CD1c-positive myeloid dendritic cell (primary cell): Measurements from ENCODE around the gene FBXW10.
A peak's percentile ranks its signal among the peaks of the same experiment; 100 is the strongest.
"Not testable (repeated sequence)": the region's sequence is repeated elsewhere in the genome, so short reads cannot be mapped to it uniquely, and the experiment has no call there.

ENCODE experiments used
- DNase-seq: peaks from one replicate; pipeline ENCODE4 v3.0.0-alpha.2; 2016; ENCODE audit errors: extremely low spot score

Gene FBXW10

DNA sequence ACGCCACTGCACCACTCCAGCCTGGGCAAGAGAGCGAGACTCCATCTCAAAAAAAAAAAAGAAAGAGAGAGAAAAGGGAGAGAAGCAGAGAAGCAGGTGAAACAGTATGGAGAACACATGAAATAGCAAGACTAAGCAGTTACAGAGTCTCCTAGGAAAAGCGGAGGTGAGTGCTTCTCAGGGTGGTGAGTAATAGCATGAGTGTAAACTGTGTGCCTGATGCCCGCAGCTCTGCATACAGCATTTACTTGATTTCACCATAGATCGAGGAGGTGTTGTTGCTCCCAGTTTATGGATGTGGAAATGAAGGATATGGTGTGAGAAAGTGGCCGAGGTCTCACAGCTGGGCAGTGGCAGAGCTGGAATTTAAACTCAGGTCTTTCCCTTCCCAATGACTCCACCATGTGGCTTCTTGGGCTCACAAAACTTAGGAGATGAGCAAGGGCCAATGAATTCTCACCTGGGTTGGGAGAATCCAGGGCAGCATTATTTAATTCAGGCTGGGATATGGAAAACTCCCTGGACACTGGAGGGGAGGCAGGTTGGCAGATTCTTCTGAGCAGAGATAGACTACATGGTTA lies 10.1 kb downstream of the FBXW10 start:
- DNase-seq = not testable (repeated sequence)

DNA sequence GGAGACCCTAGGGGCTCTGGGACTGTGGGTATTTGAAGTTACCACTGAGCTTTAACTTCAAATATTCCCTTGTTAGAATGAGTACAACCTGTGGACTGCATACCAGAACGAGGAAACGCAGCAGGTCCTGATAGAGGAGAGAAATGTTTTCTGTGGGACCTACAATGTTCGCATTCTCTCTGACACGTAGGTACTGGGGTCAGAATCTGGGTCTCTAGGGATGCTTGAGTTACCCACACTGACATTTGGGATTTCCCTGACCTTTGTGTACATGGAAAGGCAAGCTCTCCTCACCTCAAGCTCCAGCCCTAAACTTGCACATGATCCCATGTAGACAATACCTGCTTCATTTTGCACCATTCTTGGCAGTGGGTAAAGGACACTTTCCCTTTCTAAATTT lies 12.1 kb downstream of the FBXW10 start:
- not testable (repeated sequence) for DNase-seq

DNA sequence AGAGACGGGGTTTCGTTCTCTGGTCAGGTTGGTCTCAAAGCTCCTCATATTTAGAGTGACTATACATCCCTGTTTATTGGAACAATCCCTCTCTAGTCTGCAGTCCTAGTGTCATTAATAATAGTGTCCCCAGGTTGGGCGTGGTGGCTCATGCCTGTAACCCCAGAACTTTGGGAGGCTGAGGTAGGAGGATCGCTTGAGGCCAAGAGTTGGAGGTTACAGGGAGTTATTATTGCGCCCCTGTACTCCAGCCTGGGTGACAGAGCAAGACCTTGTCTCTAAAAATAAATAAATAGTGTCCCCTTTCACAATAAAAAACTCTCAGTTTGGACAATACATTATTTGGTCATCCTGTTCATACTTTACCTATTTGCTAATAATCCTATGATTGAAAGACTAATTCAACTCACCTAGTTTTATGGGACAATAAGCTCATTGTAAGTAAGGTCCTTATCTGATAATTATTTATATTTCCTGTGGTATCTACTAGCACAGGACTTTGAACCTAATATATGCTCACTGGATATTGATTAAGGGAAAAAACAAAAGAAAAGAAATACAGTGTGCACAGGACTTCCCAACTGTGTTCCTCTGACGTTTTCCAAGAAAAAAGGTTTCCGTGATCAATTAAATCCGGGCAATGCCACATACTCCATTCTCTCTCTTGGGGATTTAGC lies 13.7 kb downstream of the FBXW10 start:
- DNase-seq = not testable (repeated sequence)

DNA sequence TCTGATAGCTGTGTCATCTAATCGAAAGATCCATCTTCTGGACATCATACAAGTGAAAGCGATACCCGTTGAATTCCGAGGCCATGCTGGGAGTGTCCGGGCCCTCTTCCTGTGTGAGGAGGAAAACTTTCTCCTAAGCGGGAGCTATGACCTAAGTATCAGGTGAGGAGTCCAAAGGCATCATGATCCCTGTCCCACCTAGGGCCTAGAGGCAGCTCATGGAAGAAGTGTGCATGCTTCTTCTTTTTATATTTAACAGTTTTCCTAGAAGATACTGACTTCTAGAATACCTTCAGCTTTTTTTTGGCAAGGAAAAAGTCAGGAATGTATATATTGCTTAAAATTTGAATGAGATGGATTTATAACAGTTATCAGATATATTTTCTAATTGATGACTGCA lies 14.5 kb downstream of the FBXW10 start:
- DNase-seq = not testable (repeated sequence)

DNA sequence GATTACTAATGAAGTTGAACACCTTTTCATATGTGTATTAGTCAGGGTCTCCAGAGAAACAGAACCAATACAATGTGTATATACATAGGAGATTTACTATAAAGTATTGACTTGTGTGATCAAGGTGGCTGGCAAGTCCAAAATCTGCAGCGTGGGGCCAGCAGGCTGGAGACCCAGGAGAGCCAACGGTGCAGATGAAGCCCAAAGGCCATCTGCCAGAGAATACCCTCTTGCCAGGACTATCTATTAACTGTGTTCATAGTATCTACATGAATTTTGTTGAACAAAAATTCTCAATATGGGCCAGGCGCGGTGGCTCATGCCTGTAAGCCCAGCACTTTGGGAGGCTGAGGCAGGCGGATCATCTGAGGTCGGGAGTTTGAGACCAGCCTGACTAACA lies 16.4 kb downstream of the FBXW10 start:
- not testable (repeated sequence) for DNase-seq

DNA sequence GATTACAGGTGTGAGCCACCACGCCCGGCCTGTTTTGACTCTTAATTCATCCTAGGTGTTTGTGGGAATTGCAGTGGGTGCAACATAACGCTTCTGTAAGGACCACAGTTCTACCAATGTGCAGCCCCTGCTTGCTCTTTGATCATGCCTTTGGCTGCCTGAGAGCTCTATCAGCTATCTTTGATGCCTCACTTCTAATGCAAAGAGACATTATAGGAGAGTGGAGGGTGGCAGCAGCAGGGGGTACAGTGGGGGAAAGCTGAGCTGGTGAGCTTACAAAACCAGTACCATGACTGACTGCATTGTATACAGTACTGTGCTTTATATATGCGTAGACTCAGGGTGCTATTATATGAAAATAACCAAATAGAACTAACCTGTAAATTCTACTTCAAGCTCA lies 26.7 kb downstream of the FBXW10 start:
- DNase-seq = not testable (repeated sequence)

DNA sequence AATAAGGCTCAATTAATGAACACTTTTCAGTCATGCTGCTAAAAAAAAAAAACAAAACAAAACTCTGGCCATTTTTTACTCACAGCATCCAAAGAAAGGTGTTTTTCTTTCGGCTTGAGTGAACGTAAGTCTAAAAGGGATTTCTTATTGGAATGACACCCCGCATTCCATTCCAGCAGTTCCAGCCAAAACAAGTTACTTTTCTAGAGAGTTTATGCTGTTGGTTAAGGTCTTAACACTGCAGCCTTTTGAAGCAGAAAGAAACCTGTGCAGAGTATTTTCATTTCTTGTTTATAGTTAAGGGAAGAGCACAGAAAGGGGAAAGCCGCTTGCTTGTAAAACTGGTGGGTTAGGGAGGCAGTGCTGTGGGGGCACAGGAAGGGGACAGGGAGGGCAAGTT lies 27.2 kb downstream of the FBXW10 start:
- not testable (repeated sequence) for DNase-seq

DNA sequence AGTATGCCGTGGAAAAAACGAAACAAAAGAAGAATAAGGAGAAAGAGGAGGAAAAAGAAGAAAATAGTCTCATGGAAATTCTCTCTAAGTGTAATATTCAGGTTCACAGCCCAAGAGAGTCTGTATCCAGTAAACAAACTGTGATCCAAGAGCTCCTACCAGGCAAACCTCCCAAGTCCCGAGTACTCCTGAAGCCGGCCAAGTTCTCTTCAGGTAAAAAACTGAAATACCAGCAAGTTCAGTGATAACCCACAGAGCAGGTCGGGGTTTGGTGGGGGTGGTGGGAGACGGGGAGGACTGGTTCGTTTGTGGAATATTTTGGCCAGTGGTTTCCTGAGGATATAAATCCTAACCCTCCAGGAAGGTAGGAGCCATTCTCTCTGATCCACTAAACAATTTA lies 28.6 kb downstream of the FBXW10 start:
- no peak for DNase-seq

DNA sequence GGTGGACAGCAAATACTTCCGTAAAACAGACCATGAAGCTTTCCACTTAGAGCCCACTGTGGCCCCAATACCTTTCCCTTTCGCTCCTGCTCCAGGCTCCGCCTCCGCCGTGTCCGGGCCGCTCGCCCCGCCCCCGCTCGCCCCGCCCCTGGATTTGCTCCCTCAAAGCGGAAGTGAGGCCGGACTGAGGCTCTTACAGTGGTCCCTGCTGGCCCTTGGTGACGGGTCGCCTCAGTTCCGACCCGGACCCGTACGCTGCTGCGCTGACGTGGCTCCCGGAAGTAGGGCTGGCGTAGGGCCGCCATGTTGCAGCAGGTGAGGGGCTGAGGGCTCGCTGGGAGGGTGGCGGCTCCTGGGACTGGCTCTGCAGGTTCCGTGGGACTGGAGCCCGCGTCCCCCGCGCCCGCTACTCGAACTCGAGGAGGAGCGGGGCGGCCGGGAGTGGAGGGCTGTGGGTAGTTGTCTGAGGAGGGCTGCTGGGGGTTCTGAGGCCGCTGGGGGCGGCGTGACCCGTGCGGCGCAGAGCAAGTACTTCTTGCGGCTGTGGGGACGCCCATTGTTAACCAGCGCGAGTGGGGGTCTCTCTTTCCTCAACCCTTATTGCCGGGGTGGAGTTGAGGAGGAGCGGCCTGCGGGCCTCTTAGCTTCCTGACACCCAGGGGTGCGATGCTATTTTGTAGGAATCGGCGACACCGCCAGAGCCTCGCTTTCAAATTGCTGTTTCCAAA lies 37.3 kb downstream of the FBXW10 start, which contains the start of gene TVP23B:
Gene TVP23B, plus strand, starts transcription at position 193 of the 728 bp plus-strand sequence. Its CDS starts 111 bp downstream, at position 304.
- DNase-seq = peak; percentile 97

DNA sequence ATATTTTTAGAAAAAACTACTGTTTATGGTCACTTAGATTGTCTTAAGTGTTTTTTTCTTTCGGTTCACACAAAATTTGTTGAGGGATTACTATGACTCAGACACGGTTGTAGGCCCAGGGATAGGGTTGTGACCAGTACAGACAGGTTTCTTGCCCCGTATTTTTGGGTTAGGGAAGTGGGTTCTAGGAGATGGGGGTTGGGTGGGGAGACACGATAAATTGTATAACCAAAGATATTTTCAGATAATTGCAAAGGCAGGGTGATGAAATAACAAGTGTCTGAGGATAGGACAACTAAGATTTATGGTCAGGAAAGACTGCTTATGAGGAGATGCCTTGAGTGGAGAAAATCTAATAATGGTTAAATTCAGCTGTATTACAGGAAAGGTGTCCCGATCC lies 38.0 kb downstream of the FBXW10 start:
- not testable (repeated sequence) for DNase-seq

DNA sequence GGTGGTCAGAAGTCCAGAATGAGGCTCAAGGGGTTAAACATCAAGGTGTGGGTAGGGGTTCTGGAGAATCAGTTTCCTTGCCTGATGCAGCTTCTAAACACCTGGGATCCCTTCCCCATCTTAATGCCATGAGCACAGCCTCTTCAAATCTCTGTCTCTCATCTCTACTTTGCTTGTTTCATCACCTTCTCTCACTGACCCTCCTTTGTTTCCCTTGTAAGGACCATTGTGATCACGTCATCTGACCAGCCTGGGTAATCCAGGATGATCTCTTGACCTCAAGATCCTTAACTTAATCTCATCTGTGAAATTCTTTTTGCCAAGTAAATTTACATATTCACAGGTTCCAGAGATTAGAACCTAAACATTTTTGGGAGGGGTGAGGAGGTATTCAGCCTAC lies 42.1 kb downstream of the FBXW10 start:
- not testable (repeated sequence) for DNase-seq

DNA sequence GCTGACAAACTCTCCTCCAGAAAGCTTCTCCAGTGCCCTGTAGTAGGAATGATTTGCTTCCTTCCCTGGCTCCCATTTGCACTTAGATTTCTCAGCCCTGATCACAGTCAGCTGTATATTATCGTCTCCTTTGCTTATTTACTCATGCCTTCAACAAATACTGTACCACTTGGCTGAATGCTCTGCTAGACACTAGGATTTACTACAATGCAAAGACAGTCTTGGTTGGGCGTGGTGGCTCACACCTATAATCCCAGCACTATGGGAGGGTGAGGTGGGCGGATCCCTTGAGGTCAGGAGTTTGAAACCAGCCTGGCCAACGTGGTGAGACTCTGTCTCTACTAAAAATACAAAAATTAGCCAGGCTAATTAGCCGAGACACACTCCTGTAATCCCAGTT lies 43.0 kb downstream of the FBXW10 start:
- DNase-seq = not testable (repeated sequence)

DNA sequence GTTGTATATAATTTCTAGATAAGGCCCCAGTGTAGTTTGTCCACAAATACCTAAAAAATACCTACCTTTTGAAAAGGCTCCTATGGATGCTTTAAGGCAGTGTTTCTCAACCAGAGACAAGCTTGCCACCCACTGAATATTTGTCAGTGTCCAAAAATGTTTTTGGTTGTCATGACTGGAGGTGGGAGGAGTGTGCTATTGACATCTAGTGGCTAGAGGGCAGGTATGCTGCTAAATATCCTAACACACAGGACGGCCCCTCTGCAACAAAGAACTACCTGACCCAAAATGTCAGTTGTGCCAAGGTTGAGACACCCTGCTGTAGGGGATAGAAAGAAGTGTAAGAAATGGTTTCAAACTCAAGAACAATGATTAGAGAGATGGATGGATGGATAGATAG lies 47.5 kb downstream of the FBXW10 start:
- DNase-seq = not testable (repeated sequence)

DNA sequence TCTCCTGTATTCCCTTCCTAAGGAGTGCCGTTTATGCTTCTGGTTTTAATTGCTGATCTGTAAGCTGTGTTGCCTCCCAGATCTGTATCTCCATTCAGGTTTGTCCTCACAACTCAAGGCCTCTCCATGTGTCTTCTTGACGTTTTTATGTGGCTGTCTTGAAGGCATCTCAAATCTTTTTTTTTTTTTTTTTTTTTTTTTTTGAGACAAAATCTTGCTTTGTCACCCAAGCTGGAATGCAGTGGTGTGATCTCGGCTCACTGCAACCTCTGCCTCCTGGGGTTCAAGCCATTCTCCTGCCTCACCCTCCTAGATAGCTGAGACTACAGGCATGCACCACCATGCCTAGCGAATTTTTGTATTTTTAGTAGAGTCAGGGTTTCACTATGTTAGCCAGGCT lies 51.0 kb downstream of the FBXW10 start:
- DNase-seq = not testable (repeated sequence)

DNA sequence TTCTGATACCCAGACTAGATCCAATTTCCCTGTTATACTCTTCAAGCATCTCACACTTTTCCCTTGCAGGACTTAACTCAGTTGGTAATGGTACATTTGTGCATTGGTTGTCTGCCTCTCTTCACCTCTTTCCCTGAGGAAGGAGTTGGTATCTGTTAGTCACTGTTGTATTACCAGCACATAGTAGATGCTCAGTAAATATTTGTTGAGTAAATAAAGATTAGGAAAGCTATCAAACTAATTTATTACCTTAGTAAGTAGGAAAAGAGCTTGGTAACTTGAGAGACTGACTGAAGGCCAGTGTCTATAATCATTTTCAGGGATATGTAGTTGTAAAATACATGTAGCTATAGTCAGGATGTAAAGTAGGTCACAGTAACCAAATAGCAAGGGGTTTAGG lies 53.0 kb downstream of the FBXW10 start:
- DNase-seq = not testable (repeated sequence)

DNA sequence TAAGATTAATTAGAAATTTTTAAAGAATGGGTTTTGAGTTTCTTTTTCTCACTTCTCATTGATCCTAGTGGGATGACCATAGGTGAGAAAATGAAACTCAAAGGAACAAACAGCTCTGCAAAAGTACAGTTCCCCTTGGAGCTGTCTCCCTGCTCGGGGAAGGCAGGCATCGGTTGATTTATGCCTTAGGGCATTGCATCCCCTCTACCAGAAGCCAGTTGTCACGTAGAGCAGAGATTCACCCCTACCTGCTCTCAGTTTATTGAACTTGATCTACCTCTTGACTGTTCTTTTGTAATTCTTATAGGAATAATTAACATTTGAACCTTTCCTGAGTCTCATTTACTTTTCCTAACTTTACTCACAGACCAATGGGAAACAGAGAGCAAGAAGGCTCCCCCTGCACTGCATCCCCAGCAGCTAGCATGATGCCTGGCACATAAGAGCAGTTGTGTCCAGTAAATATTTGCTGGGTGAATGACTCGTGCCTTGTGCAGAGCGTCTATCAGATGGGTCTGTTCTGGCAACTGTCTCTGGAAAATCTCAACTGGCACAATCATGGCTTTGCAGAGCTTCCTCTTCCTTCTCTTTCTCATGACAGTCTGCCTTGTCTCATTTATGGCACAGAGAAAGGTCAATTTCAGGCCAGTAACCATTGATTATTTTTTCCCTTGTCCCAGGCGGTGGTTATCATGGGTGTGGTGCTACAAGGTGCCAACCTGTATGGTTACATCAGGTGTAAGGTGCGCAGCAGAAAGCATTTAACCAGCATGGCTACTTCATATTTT lies 59.8 kb downstream of the FBXW10 start:
- DNase-seq = not testable (repeated sequence)

DNA sequence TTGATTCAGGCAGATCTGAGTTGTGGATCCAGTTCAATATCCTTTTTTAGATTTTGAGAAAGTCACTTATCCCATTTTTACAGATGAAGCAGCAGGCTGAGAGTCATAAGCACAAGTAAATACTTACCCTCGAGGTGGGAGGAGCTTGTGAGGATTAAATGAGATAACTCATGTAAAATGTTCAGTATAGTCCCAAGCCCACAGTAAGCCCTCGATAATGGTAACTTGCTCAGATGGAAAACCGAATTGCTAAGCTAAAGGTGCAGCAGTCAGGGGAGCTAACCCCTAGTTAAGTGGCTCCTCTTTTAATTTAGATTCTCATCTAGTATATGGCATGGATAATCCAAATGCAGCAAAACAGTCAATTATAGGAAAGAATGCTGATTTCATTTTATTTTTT lies 72.1 kb downstream of the FBXW10 start:
- not testable (repeated sequence) for DNase-seq

DNA sequence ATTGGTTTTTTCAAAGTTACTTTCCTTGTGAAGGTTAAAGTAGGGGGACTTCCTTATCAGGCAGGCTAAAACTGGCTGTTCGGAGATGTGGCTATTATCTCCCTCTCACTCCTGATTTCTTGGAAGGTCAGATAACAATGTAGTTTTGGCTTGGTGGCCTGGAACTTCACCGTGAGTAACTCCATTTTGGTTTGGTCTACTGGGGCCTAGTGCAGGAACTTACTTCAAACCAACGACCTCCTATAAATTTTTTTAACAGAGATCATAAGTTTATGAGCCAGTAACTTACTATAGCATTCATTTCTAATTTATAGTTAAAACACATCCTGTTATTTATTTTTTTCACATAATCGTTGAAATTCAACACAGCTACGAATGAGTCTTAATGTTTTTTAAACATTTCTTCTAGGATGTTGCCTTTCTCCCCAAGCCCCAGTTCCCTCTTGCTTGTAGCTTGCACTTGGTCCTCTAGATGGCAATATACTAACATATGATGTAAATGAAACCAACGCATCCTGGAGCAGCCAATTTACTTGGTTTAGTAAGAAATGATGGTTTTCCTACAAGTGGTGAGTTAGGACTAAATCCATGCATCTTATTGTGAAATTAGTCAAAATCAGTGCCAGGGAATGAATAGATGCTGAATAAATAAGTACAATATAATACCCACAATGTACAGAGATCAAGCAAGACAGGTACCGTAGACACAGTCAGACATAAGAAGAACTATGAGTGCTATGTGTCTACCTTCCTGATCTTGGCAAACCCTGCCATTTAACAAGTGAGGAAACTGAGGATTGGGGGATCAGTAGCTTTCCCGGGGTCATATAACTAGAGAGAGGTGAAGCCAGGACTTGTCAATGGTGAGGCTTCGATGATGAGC lies 72.9 kb downstream of the FBXW10 start:
- peak; percentile 70 for DNase-seq

DNA sequence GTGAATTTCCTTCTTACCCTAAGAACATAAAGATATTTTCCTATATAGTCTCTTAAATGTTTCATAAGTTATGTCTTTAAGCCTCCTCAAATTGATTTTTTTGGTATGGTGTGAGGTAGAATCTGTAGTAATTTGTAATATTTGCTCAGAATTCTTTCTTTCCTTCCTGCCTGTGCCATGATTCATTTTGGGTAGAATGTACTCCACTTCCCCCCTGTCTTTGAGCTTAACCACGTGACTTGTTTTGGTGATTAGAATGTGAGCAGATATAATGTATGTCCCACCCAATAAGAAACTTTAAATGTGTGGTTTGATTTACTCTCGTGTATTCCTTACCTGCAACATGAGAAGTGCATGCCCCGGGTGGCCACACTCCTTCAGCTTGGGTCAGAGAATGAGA lies 77.6 kb downstream of the FBXW10 start:
- DNase-seq = not testable (repeated sequence)

DNA sequence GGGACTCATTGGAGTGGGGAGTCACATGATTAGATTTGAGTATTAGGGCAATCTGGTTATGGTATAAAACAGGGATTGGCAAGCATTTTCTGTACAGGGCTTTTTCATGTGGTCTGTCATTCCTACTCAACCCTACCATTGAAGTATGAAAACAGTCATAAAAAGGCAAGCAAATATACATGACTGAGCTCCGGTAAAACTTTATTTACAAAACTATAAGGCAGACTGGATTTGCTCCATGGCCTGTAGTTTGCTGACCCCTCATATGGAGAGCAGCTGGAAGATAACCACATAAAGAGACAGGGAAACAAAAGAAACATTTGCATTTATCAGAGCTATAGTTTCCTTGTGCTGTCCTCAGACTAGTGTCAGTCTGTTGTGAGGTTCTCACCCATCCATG lies 83.8 kb downstream of the FBXW10 start:
- not testable (repeated sequence) for DNase-seq
